Kidney epithelial cell (primary cell): ENCODE data around the gene PRM1. TPM values are rescaled to one million over a fixed set of nuclear protein-coding genes. Genes with fewer than 3 reads are reported as not detected.
"Not testable (repeated sequence)": the region's sequence is repeated elsewhere in the genome, so short reads cannot be mapped to it uniquely, and the experiment has no call there.

Source experiments
- DNase-seq: peaks from one replicate; pipeline ENCODE4 v3.0.0-alpha.2; 2010; ENCODE audit warnings: low read depth
- H3K27me3 ChIP-seq: 2 replicates; pipeline ENCODE4 v1.6.0; 2011; ENCODE audit warnings: low read length; ENCODE audit not compliant: control insufficient read depth, insufficient read depth
- H3K36me3 ChIP-seq: 2 replicates; pipeline ENCODE4 v1.5.1; 2011; ENCODE audit warnings: low read length; ENCODE audit not compliant: control insufficient read depth, insufficient read depth
- H3K4me3 ChIP-seq: 2 replicates; pipeline ENCODE4 v1.5.1; 2011; ENCODE audit warnings: low read depth, mild to moderate bottlenecking, control low read depth, low read length
- total RNA-seq: library from RNA; depleted of rRNA; stranded (reverse); fragments of >200 nt; gene quantifications from 2 replicates; pipeline ENCODE4 v1.2.3, GENCODE V29; 2015
- TF ChIP-seq, protein P1 (sequence below): IDR thresholded peaks from 2 replicates; pipeline ENCODE4 v1.5.1; 2011; ENCODE audit warnings: mild to moderate bottlenecking, moderate library complexity, low read length, control low read depth, inconsistent platforms; ENCODE audit not compliant: insufficient read depth, poor library complexity, severe bottlenecking

The PRM1 gene
- total RNA-seq, 1 donor from 2014 or later, result not detected

DNA sequence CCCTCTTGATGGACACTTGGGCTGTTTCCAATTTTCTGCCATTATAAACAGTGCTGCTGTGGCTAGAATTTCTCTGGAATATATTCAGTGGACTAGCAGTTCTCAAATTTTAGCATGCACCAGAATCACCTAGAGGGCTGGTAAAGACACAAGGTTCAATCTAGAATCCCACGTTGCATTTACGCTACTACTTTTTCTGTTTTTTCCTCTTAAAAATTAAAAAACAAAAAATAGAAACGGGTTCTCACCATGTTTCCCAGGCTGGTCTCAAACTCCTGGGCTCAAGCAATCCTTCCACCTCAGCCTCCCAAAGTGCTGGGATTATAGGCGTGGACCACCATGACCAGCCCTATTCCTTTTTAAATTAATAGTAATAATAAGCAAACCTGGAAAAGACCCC, 14.5 kb upstream of the PRM1 start:
- TF ChIP-seq, protein P1, sequence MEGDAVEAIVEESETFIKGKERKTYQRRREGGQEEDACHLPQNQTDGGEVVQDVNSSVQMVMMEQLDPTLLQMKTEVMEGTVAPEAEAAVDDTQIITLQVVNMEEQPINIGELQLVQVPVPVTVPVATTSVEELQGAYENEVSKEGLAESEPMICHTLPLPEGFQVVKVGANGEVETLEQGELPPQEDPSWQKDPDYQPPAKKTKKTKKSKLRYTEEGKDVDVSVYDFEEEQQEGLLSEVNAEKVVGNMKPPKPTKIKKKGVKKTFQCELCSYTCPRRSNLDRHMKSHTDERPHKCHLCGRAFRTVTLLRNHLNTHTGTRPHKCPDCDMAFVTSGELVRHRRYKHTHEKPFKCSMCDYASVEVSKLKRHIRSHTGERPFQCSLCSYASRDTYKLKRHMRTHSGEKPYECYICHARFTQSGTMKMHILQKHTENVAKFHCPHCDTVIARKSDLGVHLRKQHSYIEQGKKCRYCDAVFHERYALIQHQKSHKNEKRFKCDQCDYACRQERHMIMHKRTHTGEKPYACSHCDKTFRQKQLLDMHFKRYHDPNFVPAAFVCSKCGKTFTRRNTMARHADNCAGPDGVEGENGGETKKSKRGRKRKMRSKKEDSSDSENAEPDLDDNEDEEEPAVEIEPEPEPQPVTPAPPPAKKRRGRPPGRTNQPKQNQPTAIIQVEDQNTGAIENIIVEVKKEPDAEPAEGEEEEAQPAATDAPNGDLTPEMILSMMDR, result no peak
- Histone ChIP-seq H3K4me3 (no peak overlapping the region), H3K36me3 (no peaks in the 10 kb centered on the region), H3K27me3 (no peaks in the 10 kb centered on the region)
- DNase-seq, result no peak

DNA sequence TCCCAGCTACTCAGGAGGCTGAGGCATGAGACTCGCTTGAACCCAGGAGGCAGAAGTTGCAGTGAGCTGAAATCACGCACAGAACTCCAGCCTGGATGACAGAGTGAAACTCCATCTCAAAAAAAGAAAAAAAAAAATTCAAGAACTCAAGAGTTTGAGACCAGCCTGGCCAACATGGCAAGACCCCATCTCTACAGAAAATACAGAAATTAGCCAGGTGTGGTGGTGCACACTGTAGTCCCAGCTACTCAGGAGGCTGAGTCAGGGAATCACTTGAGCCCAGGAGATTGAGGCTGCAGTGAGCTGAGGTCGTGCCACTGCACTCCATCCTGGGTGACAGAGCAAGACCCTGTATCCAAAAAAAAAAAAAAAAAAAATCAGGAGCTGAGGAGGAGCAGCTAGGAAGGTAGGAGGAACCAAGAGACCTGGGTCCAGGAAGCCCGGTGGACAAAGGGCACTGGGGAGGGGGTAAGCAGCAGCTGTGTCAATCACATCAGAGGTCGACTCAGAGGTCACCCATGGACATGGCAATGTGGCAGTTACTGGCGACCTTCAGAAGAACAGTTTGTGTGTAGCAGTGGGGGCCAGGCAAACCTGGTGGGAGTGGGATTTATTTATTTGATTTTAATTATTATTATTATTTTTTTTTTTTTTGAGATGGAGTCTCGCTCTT, 11.1 kb upstream of the PRM1 start:
- H3K36me3 ChIP-seq, result no peaks in the 10 kb centered on the region
- TF ChIP-seq, protein P1, result no peak
- DNase-seq, result no peak
- H3K4me3 ChIP-seq, result no peak overlapping the region
- H3K27me3 ChIP-seq, result no peaks in the 10 kb centered on the region

DNA sequence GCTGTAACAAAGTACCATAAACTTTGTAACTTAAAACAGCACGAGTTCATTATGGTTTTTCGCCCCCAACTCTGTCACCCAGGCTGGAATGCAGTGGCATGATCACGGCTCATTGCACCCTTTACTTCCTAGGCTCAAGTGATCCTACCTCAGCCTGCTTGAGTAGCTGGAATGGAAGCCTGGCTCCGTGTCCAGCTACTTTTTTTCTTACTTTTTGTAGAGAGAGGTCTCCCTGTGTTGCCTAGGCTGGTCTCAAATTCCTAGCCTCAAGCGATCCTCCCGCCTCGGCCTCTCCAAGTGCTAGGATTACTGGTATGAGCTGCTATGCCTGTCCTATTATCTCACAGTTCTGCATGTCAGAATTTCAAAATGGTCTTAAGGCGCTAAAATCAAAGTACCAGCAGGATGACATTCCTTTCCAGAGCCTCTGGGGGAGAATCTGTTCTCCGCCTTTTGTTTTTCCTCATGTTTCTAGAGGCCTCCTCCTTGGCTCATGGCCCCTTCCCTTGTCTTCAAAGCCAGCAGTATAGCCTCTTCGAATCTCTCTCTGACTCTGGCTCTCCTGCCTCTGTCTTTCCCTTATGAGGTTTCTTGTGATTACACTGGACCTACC, 10.1 kb upstream of the PRM1 start:
- Histone ChIP-seq H3K36me3 (no peaks in the 10 kb centered on the region), H3K27me3 (no peaks in the 10 kb centered on the region)
- DNase-seq, result no peak

DNA sequence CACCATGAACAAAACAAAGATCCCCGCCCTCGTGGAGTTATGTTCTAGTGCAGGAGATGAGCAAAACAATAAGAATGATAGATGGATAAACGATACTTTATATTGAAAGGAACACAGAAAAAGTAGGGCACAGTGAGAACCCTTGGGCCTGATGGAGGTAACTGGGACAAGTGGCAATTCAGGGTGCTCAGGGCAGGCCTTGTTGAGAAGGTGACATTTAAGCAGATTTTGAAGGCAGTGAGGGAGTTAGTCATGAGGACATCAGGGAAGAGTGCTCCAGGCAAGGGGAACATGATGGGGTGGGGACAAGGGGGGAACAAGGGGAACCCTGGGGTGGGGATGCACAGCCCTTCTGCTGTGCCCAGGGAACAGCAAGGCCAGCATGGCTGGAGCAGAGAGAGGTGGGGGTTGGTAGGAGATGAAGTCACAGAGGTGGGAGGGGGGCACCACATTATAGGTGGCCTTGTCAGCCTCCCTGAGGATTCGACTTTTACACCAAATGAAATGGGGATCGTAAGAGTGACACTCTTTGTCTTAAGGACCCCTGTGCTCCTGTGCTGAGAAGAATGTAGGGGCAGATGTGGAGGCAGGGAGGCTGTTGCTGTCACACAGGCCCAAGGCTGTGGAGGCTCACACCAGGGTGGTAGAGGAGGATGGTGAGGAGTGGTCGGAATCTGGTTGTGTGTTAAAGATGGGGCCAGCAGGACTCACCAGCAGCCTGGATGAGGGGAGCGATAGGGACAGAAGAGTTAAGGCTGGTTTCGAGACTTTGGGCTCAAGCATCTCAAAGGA, 9.2 kb upstream of the PRM1 start:
- no peak for DNase-seq
- no peaks in the 10 kb centered on the region for H3K27me3 ChIP-seq
- H3K36me3 ChIP-seq, result no peaks in the 10 kb centered on the region
- H3K4me3 ChIP-seq, result no peak overlapping the region
- TF ChIP-seq, protein P1, result no peak

More for the DNA sequence above, 10.1 kb upstream of the PRM1 start:
- H3K4me3 ChIP-seq, result no peak overlapping the region
- TF ChIP-seq, protein P1, result no peak

DNA sequence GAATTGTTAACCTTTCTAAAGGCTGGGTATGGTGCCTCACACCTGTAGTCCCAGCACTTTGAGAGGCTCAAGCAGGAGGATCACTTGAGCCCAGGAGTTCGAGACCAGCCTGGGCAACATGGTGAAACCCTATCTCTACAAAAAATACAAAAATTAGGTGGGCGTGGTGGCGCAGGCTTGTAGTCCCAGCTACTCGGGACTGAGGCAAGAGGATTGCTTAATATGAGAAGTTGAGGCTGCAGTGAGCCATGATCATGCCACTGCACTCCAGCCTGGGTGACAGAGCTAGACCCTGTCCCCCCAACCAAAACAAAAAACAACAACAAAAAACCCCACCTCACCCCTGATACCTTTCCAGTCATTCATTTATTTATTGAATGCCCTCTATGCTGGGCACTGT, 8.6 kb upstream of the PRM1 start:
- not testable (repeated sequence) for H3K4me3 ChIP-seq, H3K36me3 ChIP-seq, DNase-seq, H3K27me3 ChIP-seq

DNA sequence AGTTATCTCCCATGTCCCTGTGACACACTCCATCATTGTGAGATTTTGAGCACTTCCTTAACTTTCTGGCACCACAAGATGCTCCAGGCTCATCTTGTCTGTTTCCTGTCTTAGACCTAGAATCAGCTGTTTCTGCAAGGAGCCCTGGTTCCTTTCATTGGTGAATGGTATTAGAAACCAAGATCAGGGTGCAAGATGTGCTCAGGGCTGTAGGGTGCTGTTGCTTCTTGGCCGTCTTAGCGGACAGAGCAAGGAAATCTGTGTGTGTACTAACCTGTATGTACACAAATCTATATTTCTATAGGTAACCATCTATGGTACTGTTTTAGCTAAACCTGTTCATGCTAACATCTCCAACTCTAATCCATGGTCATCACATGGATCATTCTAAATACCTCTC, 8.1 kb upstream of the PRM1 start:
- Histone ChIP-seq H3K27me3 (no peaks in the 10 kb centered on the region), H3K36me3 (no peaks in the 10 kb centered on the region), H3K4me3 (no peak overlapping the region)
- DNase-seq, result no peak
- TF ChIP-seq, protein P1, result no peak
